ENCODE measurements around the gene SORBS1.

The SORBS1 gene

DNA sequence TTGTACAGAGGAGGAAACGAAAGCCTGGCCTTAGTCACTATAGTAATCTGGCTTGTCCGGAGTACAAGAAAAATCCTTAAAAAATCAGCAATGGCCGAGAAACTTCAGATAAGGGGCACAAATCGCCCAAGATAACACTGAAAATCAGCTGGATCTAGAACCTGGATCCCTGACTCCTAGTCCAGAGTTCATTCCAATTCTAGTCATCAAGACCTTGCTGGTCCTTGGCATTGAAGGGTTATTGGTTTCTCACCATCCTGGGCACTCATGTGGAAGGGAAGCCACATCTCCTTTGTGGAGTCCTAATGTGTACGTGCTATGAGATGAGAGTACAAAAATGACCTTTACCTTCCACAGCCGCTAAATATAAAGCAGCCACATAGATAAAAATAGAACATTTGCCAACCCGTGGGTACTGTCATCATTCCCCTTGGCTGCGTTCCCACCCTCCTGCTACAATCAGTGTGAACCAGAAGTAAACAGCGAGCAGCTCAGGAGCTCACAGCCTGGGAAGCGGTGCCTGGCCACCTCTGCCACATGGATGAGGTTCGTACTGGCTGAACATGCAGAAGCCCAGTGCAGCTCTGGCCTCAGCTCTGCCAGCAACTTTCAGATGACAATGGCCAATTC is 154.4 kb downstream of the SORBS1 start:
- peak; percentile 47 for DNase-seq

DNA sequence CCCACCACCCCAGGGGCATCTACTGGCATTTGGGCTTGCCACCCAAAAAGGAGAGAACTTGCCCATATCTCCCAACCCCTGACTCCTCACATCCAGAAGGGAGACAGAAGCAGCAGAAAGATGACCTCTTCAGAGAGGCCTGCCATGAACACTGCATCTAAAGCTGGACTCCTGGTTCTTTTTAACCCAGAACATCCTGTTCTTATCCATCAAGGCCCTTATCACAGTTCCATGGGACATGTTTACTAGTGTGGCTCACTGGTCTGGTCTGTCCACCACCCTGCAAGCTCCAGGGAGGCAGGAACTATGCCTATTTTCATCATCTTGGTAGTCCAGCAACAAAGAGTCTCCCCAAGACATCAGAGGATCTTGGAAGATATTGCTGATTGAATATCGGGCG is 155.5 kb downstream of the SORBS1 start:
- no peak for DNase-seq

DNA sequence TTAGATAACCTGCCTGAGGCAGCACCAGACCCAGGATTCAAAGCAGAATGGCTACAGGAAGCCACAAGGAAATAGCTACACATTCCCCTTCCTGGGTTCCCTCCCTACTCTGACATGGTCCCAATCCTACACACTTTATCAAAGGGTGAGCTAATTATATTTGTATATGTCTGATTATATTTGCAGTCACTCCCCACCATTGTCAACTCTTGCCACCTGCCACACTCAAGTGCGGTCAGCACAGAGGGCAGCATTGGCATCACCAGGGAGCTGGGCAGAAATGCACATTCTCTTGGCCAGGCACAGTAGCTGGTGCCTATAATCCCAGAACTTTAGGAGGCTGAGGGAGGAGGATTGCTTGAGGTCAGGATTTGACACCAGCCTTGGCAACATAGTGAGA is 156.3 kb downstream of the SORBS1 start:
- DNase-seq, result no peak

DNA sequence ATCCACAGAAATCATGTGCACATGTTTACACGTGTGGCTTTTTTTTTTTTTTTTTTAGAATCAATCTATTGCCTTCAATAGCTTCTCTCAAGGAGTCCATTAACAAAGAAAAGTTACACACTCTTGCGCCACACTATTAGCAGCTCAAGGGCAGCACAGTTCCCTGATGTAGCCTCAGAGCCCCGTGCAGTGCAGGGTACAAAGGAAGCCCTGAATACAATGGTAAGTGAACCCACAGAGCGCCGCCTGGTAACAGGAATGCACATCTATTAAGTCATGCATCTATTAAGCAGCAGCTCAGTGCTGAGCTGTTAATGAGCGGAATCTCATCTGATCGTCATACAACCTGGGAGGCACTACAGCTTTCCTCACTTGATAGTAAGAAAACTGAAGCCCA is 156.7 kb downstream of the SORBS1 start:
- no peak for DNase-seq

DNA sequence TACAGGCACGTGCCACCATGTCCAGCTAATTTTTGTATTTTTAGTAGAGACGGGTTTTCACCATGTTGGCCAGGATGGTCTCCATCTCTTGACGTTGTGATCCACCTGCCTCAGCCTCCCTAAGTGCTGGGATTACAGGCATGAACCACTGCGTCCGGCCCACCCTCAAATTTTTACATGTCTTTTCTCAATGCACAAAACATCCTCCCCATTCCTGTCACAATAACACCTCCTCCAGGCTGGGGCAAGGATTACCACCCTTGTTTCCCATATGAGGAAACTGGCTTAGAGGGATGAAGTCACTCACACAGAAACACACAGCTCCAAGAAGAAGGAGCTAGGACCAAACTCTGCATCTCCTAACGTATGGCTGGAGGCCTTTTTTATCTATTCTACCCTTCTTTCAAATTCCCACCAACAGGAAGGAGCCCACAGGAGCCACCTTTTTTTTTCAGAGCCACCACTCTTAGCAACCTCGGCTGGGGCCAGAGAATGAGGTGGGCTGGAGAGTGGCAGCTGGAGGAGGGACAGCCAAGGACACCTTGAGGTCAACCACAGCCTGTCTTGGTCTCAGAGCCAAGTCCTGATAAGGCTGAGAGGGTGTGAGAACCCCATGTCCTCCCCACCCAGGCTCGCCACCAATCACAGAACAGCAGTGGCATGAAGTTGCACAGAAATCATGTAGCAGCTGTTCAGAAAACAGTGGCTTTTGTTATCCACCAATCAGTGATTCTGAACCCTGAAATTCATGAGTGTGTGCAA is 157.3 kb downstream of the SORBS1 start:
- DNase-seq, result peak; percentile 62

DNA sequence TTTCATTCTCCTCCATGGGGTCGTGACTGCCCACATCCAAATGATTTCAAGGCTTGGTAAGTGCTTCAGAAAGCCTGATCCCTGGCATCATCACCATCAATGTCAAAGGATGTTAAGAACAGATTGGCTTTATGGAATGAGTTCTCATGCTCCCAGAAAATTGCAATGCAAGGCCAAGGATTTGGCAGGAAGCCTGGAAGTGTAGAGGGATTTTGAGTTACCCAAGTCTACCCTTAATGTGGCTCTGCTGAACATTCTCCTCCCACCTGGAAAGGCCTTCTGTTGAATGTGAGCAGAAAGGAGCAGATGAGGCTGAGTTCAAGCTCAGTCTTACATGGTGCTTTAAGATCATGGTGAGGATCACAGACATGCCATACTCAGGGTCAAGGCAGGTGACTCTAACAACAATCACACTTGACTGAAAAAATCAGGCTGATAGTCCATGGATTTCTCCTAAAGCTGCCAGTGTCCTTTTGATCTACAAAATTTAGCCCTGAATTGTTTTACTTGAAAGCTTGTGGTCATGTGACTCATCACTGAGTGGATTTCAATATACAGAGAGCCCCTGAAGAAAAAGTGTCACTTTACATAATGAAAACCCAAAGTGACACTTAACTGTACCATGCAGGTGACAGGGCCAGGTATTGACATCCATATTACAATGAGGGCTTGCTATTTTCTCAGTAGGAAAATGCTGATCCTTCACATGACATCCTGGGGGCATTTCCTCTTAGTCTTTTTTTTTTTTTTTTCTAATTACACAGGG is 159.3 kb downstream of the SORBS1 start:
- DNase-seq, result no peak

DNA sequence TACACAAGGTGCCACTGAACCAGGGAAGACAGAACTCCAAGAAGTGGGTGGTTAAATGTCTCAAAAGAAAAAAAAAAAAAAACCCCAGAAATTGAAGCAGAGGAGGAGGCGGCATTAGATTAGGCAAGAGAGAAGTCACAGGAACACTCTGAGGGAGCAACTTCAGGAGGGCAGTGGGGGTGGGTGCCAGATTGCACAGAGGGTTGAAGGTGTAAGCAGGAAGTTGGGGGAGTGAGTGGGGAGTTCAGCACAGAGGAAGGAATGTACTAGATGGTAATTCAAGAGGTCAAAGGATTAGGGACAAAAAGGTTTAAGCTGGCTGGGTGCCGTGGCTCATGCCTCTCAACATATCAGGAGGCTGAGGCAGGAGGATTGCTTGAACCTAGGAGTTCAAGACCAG is 160.4 kb downstream of the SORBS1 start:
- DNase-seq, result peak; percentile 18

DNA sequence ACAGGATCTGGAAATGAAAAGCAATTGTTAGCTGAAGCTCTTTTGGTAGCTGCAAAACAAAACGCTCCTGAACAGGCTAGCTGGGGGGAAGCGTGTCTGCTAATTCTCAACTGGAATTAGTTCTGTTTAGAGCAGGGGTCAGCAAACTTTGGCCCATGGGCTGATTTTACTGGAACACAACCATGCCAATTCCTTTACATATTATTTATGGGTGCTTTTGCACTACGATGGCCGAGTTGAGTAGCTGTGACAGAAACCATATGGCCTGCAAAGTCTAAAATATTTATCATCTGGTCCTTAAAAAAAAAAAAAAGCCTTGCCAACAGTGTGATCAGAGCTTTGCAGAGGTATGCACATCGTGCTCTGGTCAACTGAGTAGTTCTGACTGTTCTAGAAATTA is 162.0 kb downstream of the SORBS1 start:
- DNase-seq, result no peak

DNA sequence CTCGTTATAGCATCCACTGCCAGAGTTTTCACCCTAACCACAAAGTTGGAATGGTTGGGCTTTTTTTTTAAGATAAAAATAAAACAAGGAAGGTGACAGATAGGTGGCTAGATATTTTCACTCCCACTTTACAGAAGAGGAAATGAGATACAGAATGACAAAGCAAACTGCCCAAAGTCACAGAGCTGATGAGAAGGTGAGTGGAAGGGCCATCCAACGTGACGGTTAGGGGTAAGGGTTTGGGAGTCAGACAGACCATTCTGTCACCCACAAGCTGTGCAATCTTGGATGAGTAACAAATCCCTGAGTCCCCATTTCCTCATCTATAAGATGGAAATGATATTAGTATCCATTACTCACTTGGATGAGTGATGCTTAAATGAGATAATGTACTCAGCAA is 163.4 kb downstream of the SORBS1 start:
- peak; percentile 29 for DNase-seq

DNA sequence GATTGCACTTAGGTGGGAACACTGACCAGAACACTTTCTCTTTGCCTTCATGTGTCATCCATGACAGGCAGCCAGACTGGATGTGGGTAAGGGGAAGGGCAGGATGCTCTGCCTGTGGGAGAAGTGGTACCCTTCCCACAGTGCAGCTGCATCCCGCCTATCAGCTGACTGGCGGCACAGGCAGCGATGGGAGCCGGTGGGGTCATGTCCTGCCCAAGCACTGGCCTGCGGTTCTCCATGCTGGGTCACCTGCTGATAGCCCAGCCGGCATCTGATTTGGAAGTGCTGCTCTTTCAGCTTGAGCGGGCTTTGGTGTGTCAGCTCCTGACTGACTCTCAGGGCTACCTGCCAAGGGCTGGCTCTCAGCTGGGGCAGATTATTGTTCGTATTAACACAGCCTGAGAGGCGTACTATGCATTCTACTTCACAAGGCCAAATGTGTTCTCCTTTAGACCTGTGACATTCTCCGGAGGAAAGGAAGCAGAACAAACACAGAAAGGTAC is 165.2 kb downstream of the SORBS1 start:
- DNase-seq, result no peak

DNA sequence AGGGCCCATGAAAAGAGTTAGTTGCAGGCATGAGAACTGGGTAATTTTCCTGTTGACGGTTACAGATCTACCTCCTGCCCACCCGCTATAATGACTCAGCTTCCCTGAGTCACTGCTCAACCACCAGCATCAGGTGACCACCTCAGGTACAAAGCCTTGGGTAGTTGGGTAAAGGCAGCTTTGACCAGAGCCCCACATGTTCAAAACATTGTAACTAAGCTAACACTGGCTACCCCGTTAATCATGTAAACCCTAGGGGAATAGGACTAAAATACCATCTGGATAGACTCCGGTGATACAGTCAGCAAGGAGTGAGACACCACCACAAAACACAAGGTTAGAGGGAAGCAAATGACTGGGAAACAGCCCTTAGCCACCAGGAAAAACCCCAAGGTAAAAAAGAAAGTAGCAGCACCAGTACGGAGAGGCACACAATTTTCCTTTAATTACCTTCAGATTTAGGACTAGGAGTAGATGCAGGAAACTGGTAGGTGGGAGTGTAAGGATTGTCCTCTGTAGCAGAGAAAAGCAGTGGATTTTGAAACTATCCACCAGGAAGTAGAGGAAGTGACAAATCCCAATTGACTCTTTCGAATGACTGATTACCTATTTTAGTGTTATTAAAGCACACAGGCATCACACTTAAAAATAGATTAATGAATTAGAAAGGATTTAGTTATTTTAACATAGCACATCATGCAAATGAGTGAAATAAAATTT is 166.8 kb downstream of the SORBS1 start:
- peak; percentile 23 for DNase-seq

DNA sequence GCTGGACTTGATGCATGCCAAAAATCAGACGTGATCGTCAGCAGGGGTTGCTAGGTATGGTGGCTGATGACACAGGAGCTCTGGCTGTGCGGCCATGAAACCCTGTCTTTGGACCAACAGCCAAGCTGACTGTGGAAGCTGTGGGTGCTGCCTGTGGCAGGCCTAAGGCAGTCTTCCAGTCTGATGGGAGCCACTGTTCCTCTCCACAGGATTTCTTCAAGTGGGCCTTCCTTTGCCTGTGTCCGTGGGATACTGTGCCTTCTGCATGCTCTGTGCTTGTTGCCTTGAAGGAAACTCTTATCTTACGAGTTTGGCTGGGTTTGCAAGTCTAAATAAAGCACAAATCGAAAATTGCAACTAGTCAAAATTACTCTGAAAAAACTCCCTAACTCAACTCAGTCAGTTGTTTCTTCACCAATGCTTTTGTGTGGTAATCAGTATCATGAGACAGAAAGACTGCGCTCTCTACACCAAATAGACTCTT is 168.4 kb downstream of the SORBS1 start:
- DNase-seq, result no peak

DNA sequence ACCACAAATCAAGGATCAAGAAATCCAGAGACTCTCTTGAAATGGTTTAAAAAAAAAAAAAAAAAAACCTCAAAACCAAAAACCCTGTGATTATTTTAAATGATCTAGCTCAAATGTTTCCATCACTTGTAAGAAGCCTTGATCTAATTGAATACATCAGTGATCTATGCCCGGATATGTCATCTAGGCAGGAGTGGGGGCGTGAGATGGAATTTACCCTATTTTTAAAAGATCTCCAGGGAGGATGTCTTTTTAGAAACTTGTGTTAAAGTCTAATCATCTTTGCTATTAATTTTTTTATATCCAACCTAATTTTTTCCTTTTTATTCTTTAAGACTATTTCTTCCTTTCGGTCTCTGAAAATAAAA is 169.0 kb downstream of the SORBS1 start:
- no peak for DNase-seq

DNA sequence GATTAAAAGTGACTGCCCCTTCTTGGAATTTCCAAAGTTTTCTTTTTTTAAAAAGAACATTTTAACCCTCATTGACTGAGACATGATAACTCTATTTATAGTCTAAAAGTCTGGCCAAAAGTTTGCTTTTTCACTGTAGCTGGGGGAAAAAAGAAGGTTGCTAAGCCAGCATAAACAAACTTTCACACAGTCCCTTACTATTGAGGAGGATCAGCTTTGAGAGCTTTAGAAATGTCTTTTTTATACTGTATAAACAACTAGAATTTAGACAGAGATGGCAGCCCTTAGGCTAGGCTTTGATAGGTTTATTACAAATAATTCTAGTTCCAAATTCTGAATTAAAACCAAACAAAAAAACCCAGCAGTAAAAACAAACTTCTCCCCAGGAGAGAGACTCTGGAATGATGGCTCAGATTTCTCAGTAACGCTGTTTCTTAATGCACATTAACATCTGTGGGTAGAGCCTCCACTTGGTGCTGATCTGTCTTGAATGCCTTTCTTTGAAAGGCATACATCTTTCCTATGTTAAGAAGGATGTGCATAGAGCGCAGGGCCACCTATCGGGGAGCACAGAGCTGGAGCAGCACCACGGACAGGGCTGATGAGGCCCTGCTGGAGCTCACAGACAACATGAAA is 169.5 kb downstream of the SORBS1 start:
- peak; percentile 68 for DNase-seq

DNA sequence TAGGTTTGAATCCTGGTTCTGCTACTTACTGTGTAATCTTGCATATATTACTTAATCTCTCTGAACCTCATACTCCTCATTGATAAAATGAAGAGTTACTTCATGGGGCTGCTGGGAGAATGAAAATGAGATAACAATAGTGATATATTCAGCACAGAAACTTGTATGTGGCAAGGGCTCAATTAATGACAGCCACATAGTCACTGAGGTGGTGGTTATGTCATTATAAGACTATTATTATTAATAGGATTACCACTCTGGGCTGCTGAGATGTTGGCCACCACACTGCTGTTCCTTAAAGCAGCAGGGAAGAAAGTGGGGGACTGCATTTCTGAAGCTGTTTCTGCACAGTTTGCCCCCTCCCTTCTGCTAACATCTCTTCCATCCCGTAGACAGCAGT is 170.0 kb downstream of the SORBS1 start:
- DNase-seq, result no peak

DNA sequence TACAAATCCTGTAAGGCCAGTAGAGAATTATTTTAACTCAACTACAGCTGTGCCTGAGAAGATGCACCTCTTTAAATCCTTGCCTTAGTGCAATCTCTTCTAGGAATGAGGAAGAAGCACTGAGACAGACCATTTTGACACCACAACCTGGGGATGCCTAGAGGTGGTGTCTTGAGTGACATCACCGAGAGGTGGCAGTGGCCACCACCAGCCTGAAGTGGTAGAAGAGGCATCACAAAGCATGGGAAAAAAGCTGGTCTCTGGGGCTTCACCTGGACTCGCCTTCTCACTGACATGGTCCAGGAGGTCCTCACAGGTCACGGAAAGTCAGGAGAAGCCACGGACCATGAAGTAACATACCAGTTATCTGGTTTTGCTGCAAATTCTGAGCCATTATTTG is 171.2 kb downstream of the SORBS1 start:
- DNase-seq, result no peak

DNA sequence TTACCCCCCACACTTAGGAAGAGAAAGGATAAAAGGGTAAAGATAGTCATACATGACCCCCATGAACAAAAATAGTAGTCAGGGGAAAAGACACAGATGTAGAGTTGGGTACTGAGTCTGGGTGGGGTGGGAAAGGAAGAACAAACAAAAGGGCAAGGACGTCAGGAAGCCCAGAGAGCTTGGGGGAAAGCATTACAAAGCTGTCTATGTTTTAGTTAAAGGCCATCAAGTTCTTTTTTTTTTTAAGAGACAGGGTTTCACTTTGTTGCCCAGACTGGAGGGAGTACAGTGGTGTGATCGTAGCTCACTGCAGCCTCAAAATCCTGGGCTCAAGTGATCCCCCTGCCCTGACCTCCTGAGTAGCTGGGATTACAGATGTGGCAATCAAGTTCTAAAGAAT is 172.0 kb downstream of the SORBS1 start:
- DNase-seq, result no peak

DNA sequence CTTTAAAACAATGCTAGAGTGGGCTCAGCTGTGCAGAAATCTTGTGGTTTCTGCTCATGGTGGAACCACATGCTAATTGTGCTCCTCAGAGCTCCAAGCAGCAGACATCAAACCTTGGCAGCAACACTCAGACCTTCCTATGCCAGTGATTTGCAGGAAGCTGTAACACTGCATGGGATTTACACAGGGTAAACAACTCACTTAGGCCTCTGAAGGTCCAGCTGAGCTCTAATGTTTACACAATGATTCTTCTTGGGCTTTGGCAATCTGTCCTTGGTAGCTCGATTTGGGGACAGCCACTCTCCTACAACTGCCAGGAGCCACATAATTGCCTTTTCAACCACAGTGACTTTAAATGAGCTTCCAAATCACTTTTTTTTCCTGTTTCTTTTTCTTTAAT is 172.6 kb downstream of the SORBS1 start:
- DNase-seq, result no peak

DNA sequence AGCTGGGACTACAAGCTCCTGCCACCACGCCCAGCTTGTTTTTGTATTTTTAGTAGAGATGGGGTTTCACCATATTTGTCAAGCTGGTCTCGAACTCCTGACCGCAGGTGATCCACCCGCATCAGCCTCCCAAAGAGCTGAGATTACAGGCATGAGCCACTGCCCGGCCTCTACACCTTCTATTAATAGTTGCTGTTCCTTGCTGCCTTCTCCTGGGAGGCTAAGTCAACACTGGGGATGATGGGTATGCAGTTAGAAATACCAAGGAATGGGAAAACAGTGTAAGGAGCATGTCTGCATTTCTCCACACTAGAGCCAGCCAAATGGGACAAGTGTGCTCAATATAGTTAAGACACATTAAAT is 173.1 kb downstream of the SORBS1 start:
- no peak for DNase-seq

DNA sequence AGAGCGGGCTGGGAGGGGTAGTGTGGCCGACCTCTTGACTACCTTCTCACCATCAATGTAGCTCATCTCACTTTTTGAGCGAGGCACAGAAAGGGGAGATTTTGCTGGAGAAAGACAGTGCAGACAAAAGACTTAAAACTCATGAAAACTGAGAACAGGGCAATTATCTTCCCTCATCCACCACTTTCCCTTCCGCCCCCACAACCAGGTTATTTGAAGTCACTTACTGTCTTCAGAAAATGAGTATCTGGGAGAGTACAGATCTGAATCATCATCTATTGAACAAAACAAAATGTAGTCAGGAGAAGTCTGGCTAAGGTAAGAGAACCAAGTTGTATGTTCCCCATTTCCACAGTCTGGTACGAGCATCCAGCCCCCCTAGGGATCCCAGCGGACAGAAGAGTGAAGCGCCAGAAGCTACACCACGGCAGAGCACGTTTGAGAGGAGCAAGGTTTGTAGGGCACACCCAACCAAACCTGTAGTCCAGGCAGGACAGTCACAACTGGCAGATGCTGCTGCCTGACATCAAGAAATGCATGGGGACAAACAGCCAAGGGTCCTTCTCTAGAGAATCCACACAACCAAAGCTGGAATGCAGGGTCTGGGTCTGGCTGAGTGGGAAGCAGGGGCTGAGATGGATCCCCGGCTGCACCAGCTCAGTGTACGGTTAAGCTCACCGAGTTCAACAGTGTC is 177.0 kb downstream of the SORBS1 start:
- no peak for DNase-seq

DNA sequence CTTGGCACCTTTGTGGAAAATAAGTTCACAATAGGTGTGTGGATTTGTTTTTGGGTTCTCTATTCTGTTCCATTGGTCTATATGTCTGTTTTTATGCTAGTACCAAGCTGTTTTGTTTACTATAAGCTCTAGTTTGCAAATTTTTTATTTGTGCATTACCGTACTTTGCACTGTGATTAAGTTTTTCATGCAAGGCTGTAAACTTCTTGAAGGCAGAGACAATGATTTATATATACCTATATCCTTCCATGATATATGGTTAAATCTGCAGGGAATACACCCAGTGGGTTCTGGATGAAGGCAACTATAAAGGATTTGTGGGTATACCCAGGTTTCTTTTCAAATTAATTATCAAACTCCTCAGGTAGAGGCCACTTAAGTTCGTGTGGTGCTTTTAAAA is 178.6 kb downstream of the SORBS1 start:
- DNase-seq, result no peak

DNA sequence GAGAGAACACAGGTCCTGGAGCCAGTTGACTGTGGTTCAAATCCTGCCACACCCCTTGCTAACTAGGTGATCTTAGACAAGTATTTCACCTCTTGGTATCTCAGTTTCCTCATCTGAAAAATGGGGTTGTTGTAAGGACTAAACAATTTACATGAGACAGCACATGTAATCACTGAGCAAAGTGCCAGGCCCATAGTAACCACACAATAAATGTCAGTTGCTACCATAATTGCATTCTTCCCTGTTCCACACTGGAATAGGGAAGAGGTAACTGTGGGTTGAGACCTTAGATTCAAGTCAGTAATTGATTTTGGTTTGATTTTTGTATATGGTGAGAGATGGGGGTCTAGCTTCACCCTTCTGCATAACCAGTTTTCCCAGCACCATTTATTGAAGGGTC is 179.0 kb downstream of the SORBS1 start:
- no peak for DNase-seq
